IPS-NIHi7 (cell line): Measurements from ENCODE around the gene ILKAP.
A peak's percentile ranks its signal among the peaks of the same experiment; 100 is the strongest.

Experiments used
- DNase-seq: peaks from one replicate; pipeline ENCODE4 v3.0.0; 2012; ENCODE audit warnings: mixed read lengths; ENCODE audit errors: extremely low spot score

Gene ILKAP

DNA sequence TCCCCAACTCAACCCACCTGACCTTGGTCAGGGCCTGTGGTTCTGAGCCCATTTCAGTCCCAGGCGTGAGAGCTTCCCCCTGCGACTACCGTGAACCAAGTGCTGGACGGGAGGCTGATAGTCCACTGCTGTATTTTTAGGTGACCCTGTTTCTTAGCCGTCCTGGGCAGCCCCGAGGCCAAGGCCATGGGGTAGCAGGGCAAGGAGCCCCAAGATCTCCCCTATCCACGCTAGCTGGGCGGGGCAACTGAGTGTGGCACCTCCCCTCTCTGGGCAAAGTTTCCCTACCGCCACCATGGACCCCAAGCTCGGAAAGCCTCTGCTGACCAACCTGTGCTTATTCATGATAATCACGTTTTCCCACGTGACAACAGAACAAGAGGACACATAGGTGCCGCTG lies 65.6 kb downstream of the ILKAP start:
- DNase-seq = no peak

DNA sequence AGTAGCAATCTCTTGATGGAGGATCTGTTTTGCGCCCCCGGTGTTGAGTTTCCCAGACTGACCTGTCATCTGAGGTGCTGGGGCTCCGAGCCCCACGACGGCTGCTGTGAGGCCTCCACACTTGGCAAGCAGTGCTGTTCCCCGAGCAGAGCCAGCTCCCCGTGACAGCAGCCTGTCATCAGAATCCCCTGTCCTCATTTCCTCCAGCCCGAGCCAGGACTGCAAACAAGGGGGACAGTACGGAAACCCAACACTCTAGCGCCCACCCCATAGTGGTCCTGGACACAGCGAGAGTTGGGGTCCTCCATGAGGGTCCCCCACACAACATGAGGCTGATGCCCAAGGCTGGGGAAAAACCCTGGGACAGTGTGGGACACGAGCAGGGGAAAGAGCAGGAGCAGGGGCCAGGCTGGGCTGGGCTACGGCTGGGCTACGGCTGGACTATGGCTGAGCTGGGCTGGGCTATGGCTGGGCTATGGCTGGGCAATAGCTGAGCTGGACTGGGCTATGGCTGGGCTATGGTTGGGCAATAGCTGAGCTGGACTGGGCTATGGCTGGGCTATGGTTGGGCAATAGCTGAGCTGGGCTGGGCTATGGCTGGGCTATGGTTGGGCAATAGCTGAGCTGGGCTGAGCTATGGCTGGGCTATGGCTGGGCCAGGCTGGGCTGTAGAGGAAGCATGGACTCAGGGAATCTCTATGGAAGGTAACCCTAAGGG lies 66.5 kb downstream of the ILKAP start:
- no peak for DNase-seq

- no peak for DNase-seq
Observed at GRCh38 chr2:238135601-238136150, 67.8 kb downstream of the ILKAP start.

- no peak for DNase-seq
Observed at GRCh38 chr2:238134393-238134785, 69.1 kb downstream of the ILKAP start.

- DNase-seq = no peak
Observed at GRCh38 chr2:238133499-238134392, 69.7 kb downstream of the ILKAP start.

GRCh38 chr2:238132463-238133450 lies 70.7 kb downstream of the ILKAP start:
- no peak for DNase-seq

DNA sequence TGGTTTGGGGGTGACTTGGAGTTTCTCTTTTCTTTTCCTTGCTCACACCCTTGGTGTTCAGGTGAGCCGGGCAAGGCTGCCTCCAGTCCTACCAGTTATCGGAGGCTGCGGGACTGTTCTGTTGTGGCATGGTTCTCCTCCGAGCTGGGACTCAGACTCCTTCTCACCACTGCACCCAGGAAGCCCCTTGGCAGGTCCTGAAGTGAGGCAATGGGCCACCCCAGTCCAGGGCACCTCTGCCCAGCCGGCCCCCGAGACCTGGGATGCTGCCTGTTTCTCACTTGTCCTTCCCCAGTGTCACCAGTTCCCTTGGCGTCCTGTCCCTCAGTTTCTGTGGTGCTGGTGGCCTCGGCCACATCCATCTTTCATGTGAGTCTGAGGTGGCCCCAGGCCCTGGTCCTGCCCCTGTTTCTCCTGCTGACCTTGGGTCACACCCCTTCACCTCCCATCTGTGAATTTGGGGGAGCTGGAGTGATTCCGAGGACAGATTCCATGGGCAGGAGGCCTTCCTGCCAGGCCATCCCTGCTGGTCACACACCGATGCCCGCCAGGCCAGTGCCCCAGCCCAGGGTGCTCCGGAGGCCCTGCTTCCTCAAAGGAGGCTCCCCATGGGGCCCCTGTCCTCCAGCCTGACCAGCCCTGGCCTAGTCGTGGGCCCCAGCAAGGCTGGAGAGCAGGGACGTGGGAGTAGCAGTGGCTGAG lies 71.6 kb downstream of the ILKAP start:
- no peak for DNase-seq

DNA sequence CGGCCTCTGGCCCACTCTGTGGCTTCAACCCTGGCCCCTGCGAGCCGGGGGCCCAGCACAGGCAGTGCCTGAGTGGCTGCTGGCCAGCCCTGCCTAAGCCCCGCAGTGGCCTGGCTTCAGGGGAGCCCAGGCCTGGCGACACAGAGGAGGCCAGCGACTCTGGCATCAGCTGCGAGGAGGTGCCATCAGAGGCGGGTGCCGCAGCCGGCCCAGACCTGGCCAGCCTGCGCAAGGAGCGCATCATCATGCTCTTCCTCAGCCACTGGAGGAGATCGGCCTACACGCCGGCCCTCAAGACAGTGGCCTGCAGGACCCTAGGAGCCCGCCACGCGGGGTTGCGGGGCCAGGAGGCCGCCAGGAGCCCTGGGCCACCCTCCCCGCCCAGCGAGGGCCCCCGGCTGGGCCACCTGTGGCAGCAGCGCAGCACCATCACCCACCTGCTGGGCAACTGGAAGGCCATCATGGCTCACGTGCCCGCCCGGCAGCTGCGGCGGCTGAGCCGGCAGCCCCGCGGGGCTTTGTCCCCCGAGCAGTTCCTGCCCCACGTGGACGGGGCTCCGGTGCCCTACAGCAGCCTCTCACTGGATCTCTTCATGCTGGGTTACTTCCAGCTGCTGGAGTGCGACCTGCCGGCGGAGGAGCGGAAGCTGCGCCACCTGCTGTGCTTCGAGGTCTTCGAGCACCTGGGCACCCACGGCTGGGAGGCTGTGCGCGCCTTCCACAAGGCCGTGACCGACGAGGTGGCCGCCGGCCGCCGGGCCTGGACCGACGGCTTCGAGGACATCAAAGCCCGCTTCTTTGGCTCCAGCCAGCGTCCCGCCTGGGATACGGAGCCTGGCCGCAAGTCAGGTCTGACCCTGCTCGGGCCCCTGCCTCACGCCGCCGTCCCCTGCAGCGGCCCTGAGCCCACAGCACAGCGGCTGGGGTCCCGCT lies 72.5 kb downstream of the ILKAP start:
- DNase-seq = no peak

DNA sequence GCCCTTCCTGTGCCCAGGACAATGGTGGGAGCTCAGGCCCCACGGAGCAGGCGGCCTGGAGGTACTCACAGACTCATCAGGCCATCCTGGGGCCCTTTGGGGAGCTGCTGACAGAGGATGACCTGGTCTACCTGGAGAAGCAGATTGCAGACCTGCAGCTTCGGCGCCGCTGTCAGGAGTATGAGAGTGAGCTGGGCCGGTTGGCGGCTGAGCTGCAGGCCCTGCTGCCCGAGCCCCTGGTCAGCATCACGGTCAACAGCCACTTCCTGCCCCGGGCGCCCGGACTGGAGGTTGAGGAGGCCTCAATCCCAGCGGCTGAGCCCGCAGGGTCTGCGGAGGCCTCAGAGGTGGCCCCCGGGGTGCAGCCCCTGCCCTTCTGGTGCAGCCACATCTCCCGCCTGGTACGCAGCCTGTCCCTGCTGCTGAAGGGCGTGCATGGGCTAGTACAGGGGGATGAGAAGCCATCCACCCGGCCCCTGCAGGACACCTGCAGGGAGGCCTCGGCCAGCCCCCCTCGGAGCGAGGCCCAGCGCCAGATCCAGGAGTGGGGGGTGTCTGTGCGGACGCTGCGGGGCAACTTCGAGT lies 73.3 kb downstream of the ILKAP start:
- no peak for DNase-seq

- DNase-seq = no peak
Observed at GRCh38 chr2:238129166-238130010, 74.1 kb downstream of the ILKAP start.

DNA sequence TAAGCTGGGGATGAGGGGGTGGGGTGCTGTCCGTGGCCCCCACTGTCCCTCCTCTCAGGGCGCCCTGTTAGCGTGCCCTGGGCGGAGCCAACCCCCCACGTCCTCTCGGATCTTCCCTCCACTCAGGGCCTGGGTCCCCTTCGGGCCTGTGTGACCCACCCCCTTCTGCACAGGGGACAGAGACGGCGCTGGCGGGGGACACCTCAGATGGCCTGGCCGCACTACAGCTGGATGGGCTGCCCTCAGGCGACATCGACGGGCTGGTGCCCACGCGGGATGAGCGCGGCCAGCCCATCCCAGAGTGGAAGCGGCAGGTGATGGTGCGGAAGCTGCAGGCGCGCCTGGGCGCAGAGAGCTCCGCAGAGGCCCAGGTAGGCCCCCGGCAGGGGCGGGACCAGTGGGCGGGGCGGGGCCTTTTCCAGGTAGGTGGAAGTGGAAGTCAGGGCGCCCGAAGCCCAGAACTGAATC lies 74.9 kb downstream of the ILKAP start:
- DNase-seq = peak; percentile 76

- no peak for DNase-seq
Observed at GRCh38 chr2:238128061-238128440, 75.4 kb downstream of the ILKAP start.

DNA sequence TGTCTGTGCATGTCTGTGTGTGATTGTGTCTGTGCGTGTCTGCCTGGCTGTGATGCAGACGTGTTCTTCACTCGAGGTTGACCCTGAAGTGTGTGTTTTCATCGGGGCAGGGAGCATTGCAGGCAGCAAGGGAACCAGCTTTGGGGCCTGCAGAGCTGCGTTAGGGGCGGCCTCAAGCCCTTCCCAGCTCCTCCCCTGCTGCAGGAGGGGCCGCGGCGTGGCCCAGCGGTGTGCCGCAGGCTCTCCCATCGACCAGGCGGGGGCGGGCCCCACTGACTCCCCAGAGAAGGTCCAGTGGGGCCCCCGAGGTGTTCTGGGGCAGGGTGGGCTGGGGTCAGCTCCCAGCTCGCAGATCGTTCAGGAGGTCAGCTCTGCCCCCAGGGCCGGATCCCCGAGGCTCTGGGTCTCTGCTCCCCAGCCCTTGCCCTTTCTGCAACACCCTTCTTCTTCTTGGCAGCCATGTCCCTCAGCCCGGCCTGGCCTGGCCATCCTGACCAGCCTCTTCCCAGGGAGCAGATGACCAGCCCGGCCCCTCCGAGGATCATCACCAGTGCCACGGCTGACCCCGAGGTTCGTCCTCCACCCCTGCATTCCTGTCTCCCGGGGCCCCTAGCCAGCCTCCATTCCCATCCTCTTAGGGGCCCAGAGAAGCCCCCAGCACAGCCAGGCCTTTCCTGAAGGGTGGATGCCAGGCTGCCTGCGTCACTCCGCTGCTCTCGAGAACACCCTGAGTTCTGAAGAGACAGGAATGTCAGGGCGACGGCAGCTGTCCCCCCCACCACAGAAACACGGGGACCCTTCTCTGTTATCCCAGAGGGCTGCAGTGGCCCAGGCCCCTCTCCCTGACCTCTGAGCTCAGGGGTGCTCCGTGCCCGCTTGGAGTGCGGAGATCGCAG lies 76.1 kb downstream of the ILKAP start:
- peak; percentile 64 for DNase-seq

DNA sequence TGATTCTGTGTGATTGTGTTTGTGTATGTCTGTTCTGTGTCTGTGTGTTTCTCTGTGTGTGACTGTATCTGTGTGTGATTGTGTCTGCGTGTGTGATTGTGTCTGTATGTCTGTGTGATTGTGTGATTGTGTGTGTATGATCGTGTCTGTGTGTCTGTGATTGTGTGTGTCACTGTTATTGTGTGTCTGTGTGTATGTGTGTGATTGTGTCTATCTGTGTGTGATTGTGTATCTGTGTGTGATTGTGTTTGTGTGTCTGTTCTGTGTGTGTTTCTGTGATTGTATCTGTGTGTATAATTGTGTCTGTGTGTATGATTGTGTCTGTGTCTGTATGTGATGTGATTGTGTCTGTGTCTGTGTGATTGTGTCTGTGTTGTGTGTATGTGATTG lies 76.7 kb downstream of the ILKAP start:
- no peak for DNase-seq

- no peak for DNase-seq
Observed at GRCh38 chr2:238126338-238126737, 77.2 kb downstream of the ILKAP start.

DNA sequence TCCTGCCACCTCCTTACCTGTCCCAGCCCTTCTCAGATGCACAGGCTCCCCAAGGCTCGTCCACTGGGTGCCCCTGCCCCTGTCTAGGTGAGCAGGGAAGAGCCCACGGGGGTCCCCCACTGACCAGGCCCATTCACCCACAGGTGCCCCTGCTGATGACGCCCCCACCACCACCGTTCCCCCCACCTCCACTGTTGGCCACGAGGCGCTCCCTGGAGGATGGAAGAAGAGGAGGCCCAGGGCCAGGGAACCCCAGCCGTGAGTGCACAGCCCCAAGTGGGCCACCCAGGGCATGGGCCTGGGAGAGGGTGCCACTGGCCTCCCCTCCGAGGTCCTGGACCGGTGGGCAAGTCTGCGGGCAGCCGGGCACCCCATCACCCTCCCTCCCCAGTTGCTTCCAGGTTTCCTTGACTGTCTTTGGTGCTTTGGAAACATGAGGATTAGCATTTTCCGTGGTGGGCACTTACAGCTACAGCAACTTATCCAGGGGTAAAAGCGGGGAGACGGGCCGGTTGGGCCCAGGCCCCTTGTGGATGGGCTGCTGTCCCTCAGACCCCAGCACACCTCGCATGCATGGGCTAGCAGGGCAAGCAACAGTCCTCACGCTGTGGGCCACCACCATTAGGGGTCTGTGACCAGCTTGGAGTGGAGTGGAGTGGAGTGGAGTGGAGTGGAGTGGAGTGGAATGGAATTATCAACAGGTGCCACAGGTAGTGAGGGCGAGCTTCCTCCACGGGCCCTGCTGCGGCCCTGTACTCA lies 78.2 kb downstream of the ILKAP start:
- no peak for DNase-seq
